Caco-2 (cell line): ENCODE measurements around the gene ANO3. TPM values are rescaled to one million over a fixed set of nuclear protein-coding genes. Genes with fewer than 3 reads are reported as not detected.

Experiments used
- BruUV-seq: library from RNA; stranded (reverse); fragments of 400-500 nt; replicated peaks from 2 replicates; lab custom pipeline; 2021; lab: Mats Ljungman, UMichigan
- CTCF ChIA-PET: fragments of 300-600 bp; sonication (Branson Sonifier 250); formaldehyde crosslinking; loops from one replicate; lab custom pipeline; 2022; ENCODE audit warnings: antibody characterized with exemption; lab: Charles Lee
- POLR2A ChIA-PET: fragments of 300-600 bp; sonication (Branson Sonifier 250); formaldehyde crosslinking; loops from one replicate; lab custom pipeline; 2022; ENCODE audit warnings: antibody characterized with exemption; lab: Charles Lee
- DNase-seq, 2 experiments: peaks; one replicate each; pipeline versions ENCODE4 v3.0.0 to v3.0.0-alpha.2; 2020 to 2022
- H3K27me3 ChIP-seq: replicated peaks from 2 replicates; pipeline ENCODE4 v1.6.0; 2011; ENCODE audit warnings: low read length; ENCODE audit not compliant: control insufficient read depth, insufficient read depth
- H3K36me3 ChIP-seq: 2 replicates; pipeline ENCODE4 v1.5.1; 2011; ENCODE audit warnings: low read length; ENCODE audit not compliant: control insufficient read depth, insufficient read depth
- H3K4me1 ChIP-seq: fragments of 250-450 bp; sonication (Bioruptor Pico); 2 replicates; pipeline ENCODE4 v1.5.1; 2020; ENCODE audit warnings: mild to moderate bottlenecking
- H3K4me3 ChIP-seq: 2 replicates; pipeline ENCODE4 v1.5.1; 2011; ENCODE audit warnings: low read depth, mild to moderate bottlenecking, control low read depth, low read length
- H3K9me3 ChIP-seq: fragments of 250-450 bp; sonication (Bioruptor Pico); 2 replicates; pipeline ENCODE4 v1.5.1; 2020; ENCODE audit warnings: mild to moderate bottlenecking, moderate library complexity
- H3K27ac Mint-ChIP-seq: one replicate; pipeline ENCODE4 v1.8.0; 2022; ENCODE audit warnings: mixed read lengths; ENCODE audit not compliant: unreplicated experiment
- H3K27me3 Mint-ChIP-seq: one replicate; pipeline ENCODE4 v1.8.0; 2022; ENCODE audit warnings: mixed read lengths; ENCODE audit not compliant: insufficient read depth, unreplicated experiment
- H3K36me3 Mint-ChIP-seq: one replicate; pipeline ENCODE4 v1.8.0; 2022; ENCODE audit warnings: mild to moderate bottlenecking, mixed read lengths; ENCODE audit not compliant: insufficient read depth, unreplicated experiment
- H3K4me1 Mint-ChIP-seq: one replicate; pipeline ENCODE4 v1.8.0; 2022; ENCODE audit warnings: low read depth, mixed read lengths; ENCODE audit not compliant: unreplicated experiment
- H3K4me3 Mint-ChIP-seq: one replicate; pipeline ENCODE4 v1.8.0; 2022; ENCODE audit warnings: mild to moderate bottlenecking, moderate library complexity, mixed read lengths; ENCODE audit not compliant: unreplicated experiment
- H3K9me3 Mint-ChIP-seq: one replicate; pipeline ENCODE4 v1.8.0; 2022; ENCODE audit warnings: mixed read lengths; ENCODE audit not compliant: unreplicated experiment
- CTCF ChIP-seq, 2 experiments: fragments of 200-600 bp in 1 of 2; IDR thresholded peaks; 1 replicate in 1 of 2; 2 replicates in 1 of 2; pipeline versions ENCODE4 v1.5.1 to v1.8.0; 2011 to 2022; ENCODE audit warnings: antibody characterized with exemption in 1 of 2, control low read depth in 1 of 2, inconsistent platforms in 1 of 2, low read depth in 1 of 2, low read length in 1 of 2, mild to moderate bottlenecking in 1 of 2, moderate library complexity in 1 of 2; ENCODE audit not compliant: insufficient read depth in 1 of 2, severe bottlenecking in 1 of 2, unreplicated experiment in 1 of 2
- intact Hi-C: fragments of 100-400 bp; cut with micrococcal nuclease; formaldehyde crosslinking; loops from one replicate; pipeline ENCODE4 v1.10.0; 2022; ENCODE audit not compliant: unreplicated experiment
- total RNA-seq: library from RNA; stranded (reverse); gene quantifications from 2 replicates; pipeline ENCODE4 v1.2.3, GENCODE V29; 2022

ANO3 gene
- total RNA-seq, 1 experiment from 2014 or later = not detected

GRCh38 chr11:26702406-26702805 lies 370.5 kb downstream of the ANO3 start:
- Histone ChIP-seq H3K36me3 (no peaks in the 10 kb centered on the region), H3K4me1 (no peaks in the 10 kb centered on the region), H3K9me3 (no peaks in the 10 kb centered on the region), H3K27me3 (no peaks in the 10 kb centered on the region), H3K4me3 (no peak overlapping the region)
- no peak overlapping the region for H3K4me3 Mint-ChIP-seq
- no peaks in the 10 kb centered on the region for H3K27me3 Mint-ChIP-seq
- POLR2A ChIA-PET = no interaction called here
- intact Hi-C loops = no loop called here
- CTCF ChIA-PET = no interaction called here
- no TSS peak for BruUV-seq
- H3K9me3 Mint-ChIP-seq = no peaks in the 10 kb centered on the region
- no peak overlapping the region for H3K27ac Mint-ChIP-seq
- H3K4me1 Mint-ChIP-seq = peaks cover 5% of the 10 kb centered on the region
- no peaks in the 10 kb centered on the region for H3K36me3 Mint-ChIP-seq
- no peak for TF ChIP-seq CTCF (IDR thresholded peaks at IDR 0.05; ENCODE audit: insufficient read depth in 1 of 2, low read depth in 1 of 2, low read length in 1 of 2, severe bottlenecking in 1 of 2, unreplicated experiment in 1 of 2)
- DNase-seq = no peak

GRCh38 chr11:26703411-26704191 lies 371.7 kb downstream of the ANO3 start:
- ChIA-PET POLR2A (no interaction called here), CTCF (no interaction called here)
- no TSS peak for BruUV-seq
- peaks cover 5% of the 10 kb centered on the region for H3K4me1 Mint-ChIP-seq
- no peaks in the 10 kb centered on the region for H3K36me3 ChIP-seq
- no peaks in the 10 kb centered on the region for H3K4me1 ChIP-seq
- H3K36me3 Mint-ChIP-seq = no peaks in the 10 kb centered on the region
- no peak overlapping the region for H3K27ac Mint-ChIP-seq
- intact Hi-C loops = no loop called here
- H3K27me3 ChIP-seq = no peaks in the 10 kb centered on the region
- no peak overlapping the region for H3K4me3 ChIP-seq
- no peak for DNase-seq
- H3K9me3 ChIP-seq = no peaks in the 10 kb centered on the region
- no peak for TF ChIP-seq CTCF (IDR thresholded peaks at IDR 0.05; ENCODE audit: insufficient read depth in 1 of 2, low read depth in 1 of 2, low read length in 1 of 2, severe bottlenecking in 1 of 2, unreplicated experiment in 1 of 2)
- no peaks in the 10 kb centered on the region for H3K9me3 Mint-ChIP-seq
- H3K27me3 Mint-ChIP-seq = no peaks in the 10 kb centered on the region
- no peak overlapping the region for H3K4me3 Mint-ChIP-seq

GRCh38 chr11:26704249-26704648 lies 372.3 kb downstream of the ANO3 start:
- no peaks in the 10 kb centered on the region for H3K4me1 ChIP-seq
- no peaks in the 10 kb centered on the region for H3K36me3 ChIP-seq
- Mint-ChIP-seq H3K4me1 (peaks cover 5% of the 10 kb centered on the region), H3K9me3 (no peaks in the 10 kb centered on the region), H3K27ac (no peak overlapping the region), H3K36me3 (no peaks in the 10 kb centered on the region), H3K27me3 (no peaks in the 10 kb centered on the region), H3K4me3 (no peak overlapping the region)
- H3K4me3 ChIP-seq = no peak overlapping the region
- POLR2A ChIA-PET = no interaction called here
- CTCF ChIA-PET = no interaction called here
- intact Hi-C loops = no loop called here
- H3K27me3 ChIP-seq = no peaks in the 10 kb centered on the region
- no peaks in the 10 kb centered on the region for H3K9me3 ChIP-seq
- TF ChIP-seq CTCF (IDR thresholded peaks at IDR 0.05; ENCODE audit: insufficient read depth in 1 of 2, low read depth in 1 of 2, low read length in 1 of 2, severe bottlenecking in 1 of 2, unreplicated experiment in 1 of 2) = no peak
- DNase-seq = no peak
- BruUV-seq = no TSS peak
